Fibroblast of pulmonary artery (primary cell): ENCODE results near the gene GRIN2A.

ENCODE experiments used
- DNase-seq: peaks from one replicate; pipeline ENCODE4 v3.0.0-alpha.2; 2010; ENCODE audit warnings: low read depth
- H3K4me3 ChIP-seq: replicated peaks from 2 replicates; pipeline ENCODE4 v1.5.1; 2011; ENCODE audit warnings: low read depth, mild to moderate bottlenecking, control low read depth, low read length, moderate library complexity
- CTCF ChIP-seq: IDR thresholded peaks from 2 replicates; pipeline ENCODE4 v1.5.1; 2011; ENCODE audit warnings: mild to moderate bottlenecking, control low read depth, low read length, inconsistent platforms; ENCODE audit errors: missing control alignments

Gene GRIN2A

GRCh38 chr16:9713156-9713555 lies 469.1 kb downstream of the GRIN2A start:
- TF ChIP-seq CTCF, result no peak
- DNase-seq, result no peak
- H3K4me3 ChIP-seq, result no peak overlapping the region

- TF ChIP-seq CTCF, result no peak
- no peak for DNase-seq
- H3K4me3 ChIP-seq, result no peak overlapping the region
Measured at GRCh38 chr16:9708972-9709620, 473.1 kb downstream of the GRIN2A start.

GRCh38 chr16:9706217-9706836 lies 475.9 kb downstream of the GRIN2A start:
- DNase-seq, result peak; percentile 6
- TF ChIP-seq CTCF, result no peak
- no peak overlapping the region for H3K4me3 ChIP-seq

GRCh38 chr16:9703731-9704130 lies 478.5 kb downstream of the GRIN2A start:
- H3K4me3 ChIP-seq, result no peak overlapping the region
- no peak for DNase-seq
- no peak for TF ChIP-seq CTCF
